DND-41 (cell line): ENCODE measurements around the gene GCC1.

Experiments used
- CTCF ChIP-seq: IDR thresholded peaks from 2 replicates; pipeline ENCODE4 v1.5.1; 2012; ENCODE audit warnings: borderline replicate concordance, low read length, moderate library complexity, mild to moderate bottlenecking; ENCODE audit not compliant: poor library complexity, severe bottlenecking; ENCODE audit errors: extremely low read depth
- EZH2 ChIP-seq: IDR thresholded peaks from 3 replicates; pipeline ENCODE4 v1.6.1; 2012; ENCODE audit warnings: borderline replicate concordance, low read depth, mild to moderate bottlenecking, moderate library complexity, low read length, inconsistent platforms; ENCODE audit not compliant: severe bottlenecking

DNA sequence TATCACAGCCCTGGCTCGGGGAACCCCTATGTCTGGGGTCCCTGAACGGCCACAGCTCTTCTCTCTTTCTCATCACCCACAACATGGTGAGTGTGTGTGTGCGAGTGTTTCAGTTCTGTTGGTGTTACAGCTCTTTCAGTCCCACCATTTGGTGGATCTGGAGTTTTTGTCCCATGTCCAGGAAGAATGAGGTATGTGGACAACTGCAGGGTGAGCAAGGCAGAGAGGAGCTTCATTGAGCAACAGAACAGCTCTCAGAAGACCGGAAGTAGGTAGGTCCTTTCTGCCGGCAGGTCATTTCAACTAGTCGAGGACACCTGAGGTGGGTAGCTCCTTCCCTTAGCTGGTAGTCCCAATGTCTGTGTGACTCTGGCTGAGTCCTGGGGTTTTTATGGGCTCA, 23.1 kb upstream of the GCC1 start:
- no peak for TF ChIP-seq CTCF
- TF ChIP-seq EZH2, result no peak
